NCI-H1105 (cell line): Measurements from ENCODE around the gene DACT1.
"Not testable (repeated sequence)": the region's sequence is repeated elsewhere in the genome, so short reads cannot be mapped to it uniquely, and the experiment has no call there.

Experiments
- DNase-seq: peaks from one replicate; lab custom pipeline; 2025; lab: John Stamatoyannopoulos, UW

The DACT1 gene

GRCh38 chr14:58637391-58638230, at the start of gene DACT1:
DACT1 (plus strand) TSS chr14:58637962; CDS start chr14:58638203, 241 bp downstream.
- no peak for DNase-seq

GRCh38 chr14:58588321-58588720, 49.4 kb upstream of the DACT1 start:
- not testable (repeated sequence) for DNase-seq

- no peak for DNase-seq
These were observed 43.8 kb upstream of the DACT1 start for GRCh38 chr14:58593977-58594376.

- no peak for DNase-seq
These were observed 40.7 kb upstream of the DACT1 start for GRCh38 chr14:58597041-58597440.

GRCh38 chr14:58598028-58598803, 39.5 kb upstream of the DACT1 start:
- DNase-seq = no peak

- DNase-seq = no peak
These were observed 38.8 kb upstream of the DACT1 start for GRCh38 chr14:58598804-58599525.

GRCh38 chr14:58599707-58600106, 38.1 kb upstream of the DACT1 start:
- no peak for DNase-seq

- no peak for DNase-seq
These were observed 32.3 kb upstream of the DACT1 start for GRCh38 chr14:58605465-58605864.

GRCh38 chr14:58607131-58607951, 30.4 kb upstream of the DACT1 start:
- peak; percentile 5 for DNase-seq

- DNase-seq = no peak
These were observed 29.8 kb upstream of the DACT1 start for GRCh38 chr14:58607952-58608317.

GRCh38 chr14:58617619-58618018, 20.1 kb upstream of the DACT1 start:
- DNase-seq = no peak

GRCh38 chr14:58620011-58620410, 17.8 kb upstream of the DACT1 start:
- no peak for DNase-seq

- no peak for DNase-seq
These were observed 12.3 kb upstream of the DACT1 start for GRCh38 chr14:58625438-58625837.

- no peak for DNase-seq
These were observed 11.3 kb upstream of the DACT1 start for GRCh38 chr14:58626431-58626831.

GRCh38 chr14:58628406-58628805, 9.4 kb upstream of the DACT1 start:
- no peak for DNase-seq

GRCh38 chr14:58629281-58629680, 8.5 kb upstream of the DACT1 start:
- DNase-seq = no peak

- no peak for DNase-seq
These were observed 6.0 kb upstream of the DACT1 start for GRCh38 chr14:58631732-58632131.

GRCh38 chr14:58633831-58634230, 3.9 kb upstream of the DACT1 start:
- DNase-seq = no peak

GRCh38 chr14:58634406-58635090, 3.2 kb upstream of the DACT1 start:
- no peak for DNase-seq

- no peak for DNase-seq
These were observed 2.5 kb upstream of the DACT1 start for GRCh38 chr14:58635091-58635830.
